SW 1271 (cell line): ENCODE data around the gene PPARD.
"Not testable (repeated sequence)": the region's sequence is repeated elsewhere in the genome, so short reads cannot be mapped to it uniquely, and the experiment has no call there.

Experiments used
- DNase-seq, 2 experiments: peaks; one replicate each; lab custom pipeline; 2025; lab: John Stamatoyannopoulos, UW

Gene PPARD

GRCh38 chr6:35381132-35381531, 38.8 kb downstream of the PPARD start:
- no peak for DNase-seq

DNA sequence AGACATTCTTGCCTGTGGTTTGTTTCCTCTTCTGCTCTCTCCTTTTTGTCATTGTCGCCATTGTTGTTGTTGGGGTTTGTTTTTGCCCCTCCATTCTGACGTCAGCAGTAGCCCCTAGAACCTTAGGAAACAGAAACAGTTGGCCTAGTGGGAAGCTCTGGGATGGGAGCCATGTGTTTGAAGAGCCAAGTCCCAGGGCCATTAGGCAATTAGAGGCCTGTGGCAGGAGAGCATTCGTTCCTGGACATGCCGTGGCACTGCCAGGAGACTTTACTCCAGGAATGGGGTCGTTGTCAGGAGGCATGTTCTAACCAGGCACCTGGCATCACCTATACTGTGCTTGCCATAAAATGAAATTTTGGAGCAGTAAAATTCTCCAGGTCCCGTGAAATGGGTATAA, 39.7 kb downstream of the PPARD start:
- DNase-seq: no peak

DNA sequence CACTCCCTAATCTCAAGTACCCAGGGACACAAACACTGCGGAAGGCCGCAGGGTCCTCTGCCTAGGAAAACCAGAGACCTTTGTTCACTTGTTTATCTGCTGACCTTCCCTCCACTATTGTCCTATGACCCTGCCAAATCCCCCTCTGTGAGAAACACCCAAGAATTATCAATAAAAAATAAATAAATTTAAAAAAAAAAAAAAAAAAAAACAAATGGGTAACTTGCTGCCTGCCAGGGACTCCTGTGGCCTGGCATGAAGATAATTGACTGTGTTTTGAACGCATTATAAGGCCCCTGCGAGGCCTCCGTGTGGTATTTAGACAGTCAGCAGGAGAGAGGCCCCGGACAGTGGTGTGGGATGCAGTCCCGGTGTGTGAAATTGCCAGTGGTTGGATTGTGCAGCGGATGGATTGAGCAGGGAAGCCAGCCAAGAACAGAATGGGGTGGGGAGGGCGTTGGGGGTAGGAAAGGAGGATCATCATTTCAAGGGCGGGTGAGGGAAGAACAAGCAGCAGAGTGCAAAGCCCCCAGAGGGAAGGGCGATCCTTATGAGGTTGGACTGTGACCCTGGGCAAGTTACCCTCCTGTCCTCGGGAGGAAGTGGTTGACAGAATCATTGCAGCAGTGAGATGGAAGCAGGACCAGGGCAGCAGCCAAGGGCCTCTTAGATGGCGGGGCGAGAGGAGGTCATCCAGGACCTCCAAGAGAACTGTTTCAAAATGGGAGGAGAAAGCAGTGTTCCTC, 43.3 kb downstream of the PPARD start:
- no peak for DNase-seq

DNA sequence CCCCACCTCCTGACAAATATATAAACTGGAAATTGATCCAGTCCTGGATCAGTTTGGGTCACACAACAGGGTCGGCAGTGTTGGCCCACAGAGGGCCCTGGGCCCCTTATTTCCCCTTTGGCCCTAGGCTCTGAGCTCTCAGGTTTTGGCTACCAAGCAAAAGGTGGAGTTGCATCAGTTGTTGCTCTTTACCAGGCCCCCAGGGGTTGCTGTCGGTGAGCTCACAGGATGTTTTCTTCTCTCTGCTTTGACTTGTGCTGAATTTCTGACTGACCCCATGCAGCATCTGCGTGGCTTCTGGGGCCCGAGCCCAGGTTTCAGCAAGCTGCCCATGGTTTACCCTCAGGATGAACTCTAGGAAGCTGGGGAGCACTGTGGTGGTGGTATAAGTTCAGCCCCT, 44.6 kb downstream of the PPARD start:
- DNase-seq: no peak

GRCh38 chr6:35388030-35388429, 45.7 kb downstream of the PPARD start:
- no peak for DNase-seq

DNA sequence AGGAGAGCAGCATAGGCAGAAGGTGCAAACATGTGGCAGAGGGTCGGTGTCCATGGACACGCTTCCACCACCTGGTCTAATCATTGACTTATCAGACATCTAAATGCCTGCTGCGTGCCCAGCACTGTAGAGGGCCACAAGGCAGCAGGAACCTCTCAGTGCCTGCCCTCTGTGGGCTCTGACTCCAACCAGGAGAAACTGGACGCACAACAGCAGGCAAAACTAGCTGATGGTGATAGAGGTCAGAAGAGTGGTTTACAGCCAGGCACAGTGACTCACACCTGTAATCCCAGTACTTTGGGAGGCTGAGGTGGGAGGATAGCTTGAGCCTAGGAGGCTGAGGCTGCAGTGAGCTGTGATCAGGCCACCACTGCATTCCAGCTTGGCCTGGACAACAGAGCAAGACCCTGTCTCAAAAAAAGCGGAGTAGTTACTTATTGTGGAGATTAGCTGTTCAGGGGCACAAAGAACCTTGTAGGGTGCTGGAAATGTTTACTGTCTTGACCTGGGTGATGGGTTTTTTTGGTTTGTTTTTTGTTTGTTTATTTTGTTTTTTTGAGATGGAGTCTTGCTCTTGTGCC, 46.5 kb downstream of the PPARD start:
- no peak for DNase-seq

- DNase-seq: not testable (repeated sequence)
These were observed 47.0 kb downstream of the PPARD start for GRCh38 chr6:35389386-35389785.

DNA sequence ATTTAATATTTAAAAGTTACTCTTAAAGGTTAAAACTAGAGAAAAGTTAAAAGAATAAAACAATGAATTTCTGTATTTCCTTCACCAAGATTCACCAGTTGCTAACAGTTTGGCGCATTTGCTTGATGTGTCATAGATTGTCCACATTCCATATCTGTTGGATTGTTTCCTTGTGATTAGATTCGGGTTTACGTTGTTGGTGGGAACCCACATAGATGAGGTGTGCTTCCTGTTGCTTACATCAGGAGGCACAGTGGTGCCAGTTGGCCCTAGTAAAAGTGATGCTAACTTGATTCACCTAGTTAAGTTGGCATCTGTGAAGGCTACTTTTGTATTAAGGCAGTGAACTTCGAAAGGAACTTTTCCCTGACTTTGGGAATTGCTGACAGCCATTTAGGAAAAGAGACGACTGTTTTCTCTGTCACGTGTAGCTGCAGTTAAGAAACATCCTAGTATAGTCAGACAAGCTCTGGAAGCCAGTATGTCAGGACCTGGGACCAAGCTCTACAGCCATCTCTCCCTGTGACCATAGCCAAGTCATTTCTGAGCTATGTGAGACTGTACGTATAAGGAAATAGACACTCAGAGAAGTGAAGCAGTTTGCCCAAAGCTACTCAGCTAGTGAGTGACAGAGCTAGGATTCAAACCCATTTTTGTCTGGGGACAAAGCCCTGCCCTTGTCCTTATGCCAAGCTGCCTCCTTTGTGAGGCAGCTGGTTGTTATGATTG, 49.0 kb downstream of the PPARD start:
- peak; percentile 81 to 82 for DNase-seq

- DNase-seq: no peak
These were observed 49.8 kb downstream of the PPARD start for GRCh38 chr6:35392111-35392702.

DNA sequence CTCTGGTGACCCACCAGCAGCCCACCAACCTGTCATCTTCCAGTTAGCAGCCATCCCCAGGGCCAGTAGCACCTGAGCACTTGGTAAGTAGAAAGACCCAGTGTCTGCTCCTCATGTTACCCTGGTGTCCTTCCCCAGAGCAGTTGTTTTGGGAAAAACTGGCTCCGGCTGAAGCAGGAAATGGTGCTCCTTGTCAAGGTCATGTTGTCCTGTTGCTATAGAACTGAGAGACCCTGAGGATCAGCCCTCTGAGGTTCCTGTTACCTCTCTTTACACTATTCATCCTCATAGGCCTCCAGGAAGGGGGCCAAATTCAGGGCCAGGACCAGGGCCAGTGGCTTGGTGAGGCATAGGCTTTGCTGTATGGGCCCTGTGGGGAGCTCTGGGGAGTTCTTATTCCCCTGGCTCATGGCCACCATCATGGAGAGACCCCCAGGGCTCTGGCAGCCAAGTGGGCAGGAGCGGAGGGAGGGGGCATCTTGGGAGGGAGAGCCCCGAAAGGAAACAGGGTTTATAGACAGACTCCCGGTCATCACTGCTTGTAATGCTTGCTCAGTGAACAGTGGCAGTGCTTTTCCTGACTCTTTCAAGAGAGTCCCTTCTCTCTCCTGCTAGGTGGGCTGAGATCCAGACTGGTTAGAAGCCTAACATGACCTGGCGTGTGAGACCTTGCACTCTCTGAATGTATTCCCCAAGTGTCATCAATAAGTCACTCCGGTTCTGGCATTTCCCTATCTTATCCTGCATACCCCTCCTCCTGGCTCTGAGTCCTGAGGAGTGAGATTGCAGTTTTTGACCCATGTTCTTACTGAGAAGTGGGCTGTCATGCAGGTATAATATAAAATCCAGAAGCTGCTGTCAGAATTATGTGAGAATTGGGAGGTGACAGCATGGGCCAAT, 50.7 kb downstream of the PPARD start:
- DNase-seq: no peak

GRCh38 chr6:35396991-35397390, 54.6 kb downstream of the PPARD start:
- no peak for DNase-seq

GRCh38 chr6:35397806-35398418, 55.6 kb downstream of the PPARD start:
- DNase-seq: no peak

GRCh38 chr6:35398526-35398925, 56.2 kb downstream of the PPARD start:
- no peak for DNase-seq

DNA sequence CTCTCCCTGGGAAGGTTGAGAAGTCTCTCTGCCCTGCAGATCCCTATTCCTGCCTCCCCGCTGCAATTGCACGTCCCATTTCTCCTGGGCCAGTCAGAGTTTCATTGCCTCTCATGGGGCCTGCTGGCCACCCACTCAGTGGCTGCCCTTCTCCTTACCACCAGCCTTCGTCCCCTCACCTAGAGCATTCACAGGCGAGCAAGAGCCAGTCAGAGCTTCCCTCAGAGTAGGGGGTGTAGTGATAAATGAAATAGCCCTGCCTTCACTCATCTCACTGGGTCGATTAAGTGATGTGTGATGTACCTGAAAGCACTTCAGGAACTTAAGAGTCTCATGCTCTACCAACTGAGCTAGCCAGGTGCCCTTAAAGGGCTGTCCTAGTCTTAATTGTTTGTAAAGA, 57.8 kb downstream of the PPARD start:
- DNase-seq: no peak

GRCh38 chr6:35400901-35401311, 58.5 kb downstream of the PPARD start:
- DNase-seq: no peak

DNA sequence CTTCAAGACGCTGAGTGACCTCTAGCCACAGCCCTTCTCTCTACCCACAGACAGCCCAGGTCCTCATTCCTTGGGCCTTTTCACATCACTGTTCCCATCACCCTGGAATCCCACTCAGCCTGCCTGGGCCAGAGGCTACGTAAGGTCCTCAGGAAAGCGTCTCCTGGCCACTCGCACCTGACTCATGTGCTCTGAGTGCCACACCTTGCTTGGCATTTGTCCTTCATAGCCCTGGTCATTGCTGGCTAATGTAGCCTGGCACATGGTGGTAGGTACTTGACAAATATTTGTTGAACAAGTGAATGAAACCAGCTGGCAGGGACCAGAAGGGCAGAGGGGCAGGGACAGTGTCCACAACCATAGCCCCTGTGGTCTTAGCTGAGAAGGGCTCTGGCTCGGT, 59.2 kb downstream of the PPARD start:
- no peak for DNase-seq

GRCh38 chr6:35402136-35402855, 59.9 kb downstream of the PPARD start:
- no peak for DNase-seq

DNA sequence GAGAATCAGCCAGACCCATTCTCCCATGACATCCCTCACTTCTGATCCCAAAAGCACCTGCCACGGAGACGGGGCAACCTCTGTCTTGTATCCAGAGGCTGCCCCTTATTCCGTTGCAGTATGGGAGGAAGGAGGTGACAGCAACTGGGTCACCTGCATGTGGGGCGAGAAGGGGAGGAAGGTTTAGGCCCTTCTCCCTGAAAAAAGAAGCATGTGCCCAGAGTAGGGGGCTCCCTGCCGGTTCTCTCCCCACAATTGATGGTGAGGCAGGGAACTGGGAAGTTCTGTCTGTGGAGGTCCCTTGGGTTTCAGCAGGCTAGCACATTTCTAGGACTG, 60.5 kb downstream of the PPARD start:
- no peak for DNase-seq

GRCh38 chr6:35403544-35404442, 61.4 kb downstream of the PPARD start:
- DNase-seq: no peak
